GM13977 (cell line): Measurements from ENCODE around the gene AGBL4.
"Not testable (repeated sequence)": the region's sequence is repeated elsewhere in the genome, so short reads cannot be mapped to it uniquely, and the experiment has no call there.

Source experiments
- DNase-seq: peaks from one replicate; pipeline ENCODE4 v3.0.0; 2012; ENCODE audit warnings: low spot score
- CTCF ChIP-seq: IDR thresholded peaks from 2 replicates; pipeline ENCODE4 v1.5.1; 2012; ENCODE audit warnings: mild to moderate bottlenecking, control low read depth; ENCODE audit not compliant: insufficient read depth; ENCODE audit errors: extremely low read depth, missing control alignments
- in situ Hi-C: fragments of 300-500 bp; cut with MboI; formaldehyde crosslinking; loops from one replicate; pipeline ENCODE4 v1.12.0; 2022; ENCODE audit warnings: low sequenced_read_pairs, low pct_unique_long_range_greater_than_20kb, mixed read lengths, inconsistent platforms; ENCODE audit not compliant: unreplicated experiment

Gene AGBL4

GRCh38 chr1:49306507-49307070 is 717.2 kb downstream of the AGBL4 start:
- TF ChIP-seq CTCF = no peak
- in situ Hi-C loops = no loop called here
- DNase-seq = no peak

DNA sequence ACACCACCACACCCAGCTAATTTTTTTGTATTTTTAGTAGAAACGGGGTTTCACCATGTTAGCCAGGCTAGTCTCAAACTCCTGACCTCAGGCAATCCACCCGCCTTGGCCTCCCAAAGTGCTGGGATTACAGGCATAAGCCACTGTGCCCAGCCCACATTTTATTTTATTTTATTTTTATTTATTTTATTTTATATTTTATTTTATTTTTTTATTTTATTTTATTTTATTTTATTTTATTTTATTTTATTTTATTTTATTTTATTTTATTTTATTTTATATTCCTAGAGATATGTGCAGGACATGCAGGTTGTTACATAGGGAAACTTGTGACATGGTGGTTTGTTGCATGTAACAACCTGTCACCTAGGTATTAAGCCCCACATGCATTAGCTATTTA is 721.4 kb downstream of the AGBL4 start:
- DNase-seq, in situ Hi-C loops: not testable (repeated sequence)

- no peak for DNase-seq
- in situ Hi-C loops = no loop called here
- TF ChIP-seq CTCF = no peak
Observed at GRCh38 chr1:49298304-49298703, 725.5 kb downstream of the AGBL4 start.

DNA sequence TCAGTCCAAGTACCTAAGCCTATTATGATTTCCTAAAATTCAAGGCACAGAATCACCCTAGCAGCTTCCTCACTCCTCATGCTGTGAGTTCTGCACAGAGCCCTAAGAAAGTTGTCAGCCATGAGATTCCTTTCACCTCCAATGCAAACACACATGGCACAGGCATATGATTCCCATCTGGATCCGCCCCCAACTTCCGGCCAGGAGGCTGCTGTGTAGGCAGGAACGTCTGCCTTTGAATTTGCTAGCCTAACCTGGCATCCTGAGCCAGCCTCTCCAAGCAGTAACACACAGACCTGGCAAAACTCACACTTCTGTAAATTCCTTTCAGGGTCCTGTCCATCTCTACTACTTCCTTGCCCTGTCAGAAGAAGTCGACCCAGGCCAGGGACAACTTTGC is 726.0 kb downstream of the AGBL4 start:
- no peak for TF ChIP-seq CTCF
- in situ Hi-C loops = no loop called here
- no peak for DNase-seq

DNA sequence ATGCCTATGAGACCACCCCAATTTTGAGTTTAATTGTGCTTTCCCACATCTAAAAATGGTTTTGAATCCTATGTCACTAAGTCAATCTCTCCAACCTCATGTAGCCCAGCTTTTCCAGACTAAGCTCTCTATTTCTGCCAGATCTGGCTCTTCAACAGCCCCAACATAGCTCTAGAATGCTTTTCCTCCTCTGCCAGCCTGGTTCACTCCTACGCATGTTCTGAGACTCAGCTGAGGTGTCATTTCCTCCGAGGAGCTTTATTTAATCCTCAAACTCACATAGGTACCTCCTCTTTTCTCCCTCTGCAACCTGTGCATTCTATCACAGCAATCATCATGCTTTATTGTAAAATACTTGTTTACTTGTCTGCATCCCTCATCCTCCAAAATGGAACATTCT is 729.2 kb downstream of the AGBL4 start:
- in situ Hi-C loops = no loop called here
- TF ChIP-seq CTCF = no peak
- no peak for DNase-seq

GRCh38 chr1:49293016-49293415 is 730.7 kb downstream of the AGBL4 start:
- in situ Hi-C loops = no loop called here

DNA sequence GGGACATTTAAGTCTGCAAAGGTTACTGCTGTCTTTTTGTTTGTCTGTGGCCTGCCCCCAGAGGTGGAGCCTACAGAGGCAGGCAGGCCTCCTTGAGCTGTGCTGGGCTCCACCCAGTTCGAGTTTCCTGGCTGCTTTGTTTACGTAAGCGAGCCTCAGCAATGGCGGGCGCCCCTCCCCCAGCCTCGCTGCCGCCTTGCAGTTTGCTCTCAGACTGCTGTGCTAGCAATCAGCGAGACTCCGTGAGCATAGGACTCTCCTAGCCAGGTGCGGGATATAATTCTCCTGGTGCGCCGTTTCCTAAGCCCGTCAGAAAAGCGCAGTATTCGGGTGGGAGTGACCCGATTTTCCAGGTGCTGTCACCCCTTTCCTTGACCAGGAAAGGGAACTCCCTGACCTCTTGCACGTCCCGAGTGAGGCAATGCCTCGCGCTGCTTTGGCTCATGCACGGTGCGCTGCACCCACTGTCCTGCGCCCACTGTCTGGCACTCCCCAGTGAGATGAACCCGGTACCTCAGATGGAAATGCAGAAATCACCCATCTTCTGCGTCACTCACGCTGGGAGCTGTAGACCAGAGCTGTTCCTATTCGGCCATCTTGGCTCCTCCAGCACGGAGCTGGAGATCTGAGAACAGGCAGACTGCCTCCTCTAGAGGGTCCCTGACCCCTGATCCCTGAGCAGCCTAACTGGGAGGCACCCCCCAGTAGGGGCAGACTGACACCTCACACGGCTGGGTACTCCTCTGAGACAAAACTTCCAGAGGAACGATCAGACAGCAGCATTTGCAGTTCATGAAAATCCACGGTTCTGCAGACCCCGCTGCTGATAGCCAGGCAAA is 766.3 kb downstream of the AGBL4 start:
- in situ Hi-C loops = not testable (repeated sequence)

More at GRCh38 chr1:49293016-49293415, 730.7 kb downstream of the AGBL4 start:
- no peak for DNase-seq
- TF ChIP-seq CTCF = no peak

More for the DNA sequence above, 766.3 kb downstream of the AGBL4 start:
- DNase-seq = not testable (repeated sequence)
